Renal cortex interstitium (tissue), 11 donors: ENCODE measurements around the gene COX11. TPM values are rescaled to one million over a fixed set of nuclear protein-coding genes. Genes with fewer than 3 reads are reported as not detected.
A peak's percentile ranks its signal among the peaks of the same experiment; 100 is the strongest.

Experiments used
- DNase-seq, 11 donors: peaks; one replicate each; pipeline ENCODE4 v3.0.0-alpha.2; 2013; ENCODE audit warnings: low read depth in 9 of 11, low spot score in 4 of 11; ENCODE audit errors: extremely low read depth in 1 of 11
- polyA plus RNA-seq, 3 donors: library from polyadenylated mRNA; unstranded; fragments of 120-200 nt; gene quantifications; one replicate each; pipeline ENCODE4 v1.2.1, GENCODE V29; 2013; ENCODE audit not compliant: insufficient read length in 3 of 3

The COX11 gene
- polyA plus RNA-seq, 3 donors: 78.6 to 118 (median 92.0) TPM

DNA sequence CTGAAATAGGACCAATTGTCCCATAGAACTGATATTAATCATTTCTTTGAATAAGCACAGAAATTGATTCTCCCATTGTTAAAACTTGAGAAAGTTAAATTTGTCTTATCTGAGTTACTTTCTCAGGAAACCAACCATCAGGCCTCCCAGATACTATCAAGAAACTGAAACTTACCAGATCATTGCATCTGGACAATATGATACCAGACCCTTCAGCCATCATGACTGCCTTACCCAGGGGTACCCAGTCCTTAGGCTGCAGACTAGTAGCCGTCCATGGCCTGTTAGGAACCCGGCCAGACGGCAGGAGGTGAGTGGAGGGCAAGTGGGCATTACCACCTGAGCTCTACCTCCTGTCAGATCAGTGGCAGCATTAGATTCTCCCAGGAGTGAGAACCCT lies 7.9 kb upstream of the COX11 start:
- DNase-seq: no peak

DNA sequence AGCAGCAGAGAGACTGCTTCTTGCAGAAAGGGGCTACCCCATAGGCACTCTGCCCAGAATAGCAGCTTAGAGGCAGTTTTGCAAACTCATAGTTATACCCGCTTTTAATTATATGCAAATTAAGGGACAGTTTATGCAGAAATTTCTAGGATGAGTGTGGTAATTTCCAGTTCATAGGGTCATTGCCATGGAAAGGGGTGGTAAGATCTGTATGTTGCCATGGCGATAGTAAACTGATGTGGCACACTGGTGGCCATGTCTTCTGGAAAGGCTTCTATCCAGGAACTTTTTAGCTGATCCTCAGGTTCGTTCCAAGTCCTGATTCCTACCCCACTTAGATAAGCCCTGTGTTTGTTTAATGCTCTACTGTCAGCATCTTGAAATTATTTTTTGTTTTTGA lies 6.3 kb upstream of the COX11 start:
- DNase-seq: no peak

GRCh38 chr17:54972406-54973138 lies 4.1 kb upstream of the COX11 start:
- no peak for DNase-seq

DNA sequence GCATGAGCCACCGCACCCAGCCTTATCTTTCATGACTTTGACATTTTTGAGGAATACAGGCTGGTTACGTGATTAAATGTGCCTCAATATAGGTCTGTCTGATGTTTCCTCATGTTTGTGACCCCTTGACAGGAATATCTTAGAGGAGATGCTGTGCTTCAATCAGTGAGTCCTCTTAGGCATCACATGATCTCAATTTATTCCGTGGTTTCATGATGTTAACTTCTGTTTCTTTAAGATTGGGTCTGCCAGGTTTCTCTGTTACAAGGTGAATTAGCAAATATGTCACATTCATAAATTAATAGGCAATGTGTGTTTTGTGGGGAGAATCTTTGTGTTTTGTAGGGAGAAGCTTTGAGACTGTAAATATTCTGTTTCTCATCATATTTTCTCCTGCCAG lies 3.4 kb upstream of the COX11 start:
- no peak for DNase-seq

- no peak for DNase-seq
Measured at GRCh38 chr17:54971147-54971546, 2.7 kb upstream of the COX11 start.

- no peak for DNase-seq
Measured at GRCh38 chr17:54969658-54970572, 1.5 kb upstream of the COX11 start.

- peak in 5 of 11 donors; percentile 4 to 26 (median 19) for DNase-seq
Measured at GRCh38 chr17:54968988-54969332, 506 bp upstream of the COX11 start.

DNA sequence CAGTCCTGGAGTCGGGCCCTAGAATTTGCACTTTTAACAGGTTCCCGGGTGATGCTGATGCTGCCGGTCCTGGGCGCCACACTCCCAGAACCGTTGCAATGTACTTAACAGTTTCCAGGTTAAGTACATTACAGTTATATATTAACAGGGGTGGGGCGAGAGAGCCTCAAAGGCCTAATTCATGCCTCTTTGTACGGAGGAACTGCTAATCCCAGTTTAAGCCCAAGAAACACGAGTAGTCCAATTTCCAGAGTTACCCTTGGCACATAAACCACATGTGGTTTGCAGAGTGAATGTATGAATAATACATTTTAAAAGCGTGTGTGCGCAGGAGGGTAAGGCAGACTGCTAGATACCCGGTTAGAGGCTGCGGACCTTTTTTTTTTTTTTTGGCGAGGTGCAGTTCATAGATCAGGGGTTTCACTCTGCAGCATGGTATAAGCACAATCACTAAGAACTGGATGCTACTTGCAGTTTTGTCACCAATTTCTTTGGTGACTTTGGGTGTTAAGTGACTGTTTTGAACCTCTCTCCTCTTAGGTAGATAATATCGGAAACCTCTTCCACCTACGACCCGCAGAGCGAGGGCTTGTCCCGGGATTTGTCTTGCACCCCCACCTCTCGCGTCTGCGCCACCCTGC lies 713 bp downstream of the COX11 start:
- DNase-seq: peak in 10 of 11 donors; percentile 4 to 44 (median 31)

- no peak for DNase-seq
Measured at GRCh38 chr17:54956791-54957190, 11.7 kb downstream of the COX11 start.

DNA sequence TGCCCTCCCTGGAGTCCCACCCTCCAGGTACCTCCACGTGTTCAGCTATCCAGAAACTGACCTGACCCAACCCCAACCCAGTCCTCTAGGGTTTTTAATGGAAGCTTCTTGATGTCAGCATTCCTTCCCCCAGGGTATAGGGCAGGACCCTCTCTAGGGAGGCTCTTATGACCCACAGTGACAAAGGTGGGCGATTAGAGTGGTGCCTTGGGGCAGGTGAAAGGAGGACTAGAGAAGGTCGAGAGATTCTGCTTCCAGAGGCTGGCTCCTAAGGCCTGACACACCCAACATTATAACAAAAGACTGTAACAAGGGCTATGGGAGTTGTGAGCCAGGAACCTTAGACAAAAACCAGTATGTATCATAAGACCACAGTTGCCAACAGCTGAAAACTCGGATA lies 17.2 kb downstream of the COX11 start:
- no peak for DNase-seq

DNA sequence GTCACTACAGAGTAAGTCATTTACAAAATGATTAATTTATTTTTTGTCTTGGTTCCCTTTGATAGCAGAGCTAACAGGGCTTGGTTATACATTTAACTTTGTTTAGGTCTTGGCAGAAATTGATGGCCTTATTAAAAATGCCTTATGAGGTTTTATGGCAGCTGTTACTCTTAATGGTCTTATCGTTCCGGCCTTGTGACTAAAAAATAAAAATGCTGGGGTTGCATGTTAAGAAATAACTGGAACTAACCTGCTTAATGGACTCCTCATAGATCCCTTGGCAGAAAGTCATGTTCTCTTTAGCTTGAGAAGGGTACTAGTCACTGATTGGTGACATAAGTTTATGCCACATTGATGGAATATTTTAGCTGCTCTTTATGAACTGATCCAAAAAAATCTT lies 18.3 kb downstream of the COX11 start:
- DNase-seq: no peak

GRCh38 chr17:54948380-54948779 lies 20.1 kb downstream of the COX11 start:
- no peak for DNase-seq

GRCh38 chr17:54947396-54947795 lies 21.1 kb downstream of the COX11 start:
- no peak for DNase-seq

DNA sequence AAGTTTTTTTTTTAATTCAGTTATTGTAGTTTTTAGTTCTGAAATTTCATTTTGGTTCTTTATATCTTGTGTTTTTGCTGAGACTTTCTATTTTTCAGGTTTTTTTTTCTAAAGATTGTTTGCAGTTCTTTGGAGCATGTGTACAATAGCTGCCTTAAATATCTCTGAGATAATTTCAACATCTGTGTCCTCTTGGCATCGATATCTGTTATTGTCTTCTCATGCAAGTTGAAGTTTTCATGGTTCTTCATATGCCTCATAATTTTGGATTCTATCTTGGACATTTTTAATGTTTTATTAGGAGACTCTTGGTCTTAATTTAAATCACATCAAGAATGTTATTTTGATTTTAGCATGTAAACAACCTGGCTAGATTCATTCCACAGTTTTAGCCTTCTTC lies 22.8 kb downstream of the COX11 start:
- no peak for DNase-seq

DNA sequence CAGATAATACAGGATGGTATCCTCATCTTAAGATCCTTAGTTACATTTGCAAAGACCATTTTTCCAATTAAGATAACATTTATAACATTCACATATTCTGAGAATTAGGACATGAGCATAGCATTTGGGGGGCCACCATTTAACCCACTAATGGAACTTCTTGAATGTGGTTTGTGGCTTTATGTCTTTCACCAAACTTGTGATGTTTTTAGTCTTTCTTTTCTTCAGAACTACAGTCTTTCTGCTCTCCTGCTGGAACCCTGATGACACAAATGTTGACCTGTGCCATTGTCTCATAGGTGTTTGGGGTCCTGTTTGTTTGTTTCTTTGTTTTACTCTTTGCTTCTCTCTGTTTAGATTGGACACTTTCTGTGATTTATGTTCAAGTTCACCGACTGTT lies 23.2 kb downstream of the COX11 start:
- no peak for DNase-seq

DNA sequence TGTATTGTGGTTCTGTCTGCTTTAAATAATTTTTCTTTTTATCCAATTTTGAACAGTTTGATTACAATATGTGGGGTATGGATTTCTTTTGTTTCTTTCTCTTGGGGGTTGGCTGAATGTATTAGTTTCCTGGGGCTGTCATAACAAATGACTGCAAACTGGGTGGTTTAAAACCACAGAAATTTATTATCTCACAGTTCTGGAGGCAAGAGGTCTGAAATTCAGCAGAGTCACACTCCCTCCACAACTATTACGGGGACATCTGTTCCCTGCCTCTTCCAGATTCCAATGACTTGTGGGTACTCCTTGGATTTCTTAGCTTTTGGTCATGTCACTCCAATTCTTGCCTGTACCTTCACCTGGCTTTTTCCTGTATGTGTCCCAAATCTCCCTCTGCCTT lies 23.7 kb downstream of the COX11 start:
- no peak for DNase-seq

DNA sequence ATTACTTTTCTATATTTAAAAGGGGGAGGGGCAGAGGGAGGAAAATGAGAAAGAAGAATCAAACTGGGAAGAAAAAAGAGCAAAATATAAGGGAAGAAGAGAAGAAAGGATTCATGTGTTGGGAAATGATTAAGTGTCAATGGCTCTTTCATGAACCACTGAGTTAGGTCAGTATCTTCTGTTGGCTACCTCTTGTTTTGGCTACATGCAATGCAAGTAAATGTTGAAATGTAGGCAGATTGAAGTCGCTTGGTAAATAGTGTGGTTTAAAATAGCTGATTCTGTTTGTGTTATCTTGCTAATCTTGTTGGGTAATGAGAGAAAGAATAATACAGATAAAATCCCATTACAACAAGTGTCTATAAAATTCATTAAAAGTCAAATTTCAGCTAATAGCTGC lies 27.2 kb downstream of the COX11 start:
- no peak for DNase-seq

DNA sequence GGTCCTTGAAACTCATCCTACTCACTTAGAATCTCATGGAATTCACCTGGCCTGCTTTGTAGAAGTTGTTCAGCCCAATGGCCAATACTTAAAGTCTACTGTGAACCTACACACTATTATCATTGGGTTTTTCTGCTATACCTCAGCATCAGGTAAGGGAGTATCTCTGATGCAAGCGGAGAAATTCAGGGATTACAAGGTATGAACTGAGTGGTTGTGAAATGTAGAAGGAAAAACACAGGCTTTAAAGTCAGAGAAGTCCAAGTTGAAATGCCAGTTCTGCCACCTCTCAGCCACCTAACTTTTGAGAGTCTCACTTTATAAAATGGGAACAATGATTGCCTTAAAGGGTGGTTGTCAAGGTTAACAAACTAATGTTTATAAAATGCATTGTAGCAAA lies 31.0 kb downstream of the COX11 start:
- DNase-seq: no peak

DNA sequence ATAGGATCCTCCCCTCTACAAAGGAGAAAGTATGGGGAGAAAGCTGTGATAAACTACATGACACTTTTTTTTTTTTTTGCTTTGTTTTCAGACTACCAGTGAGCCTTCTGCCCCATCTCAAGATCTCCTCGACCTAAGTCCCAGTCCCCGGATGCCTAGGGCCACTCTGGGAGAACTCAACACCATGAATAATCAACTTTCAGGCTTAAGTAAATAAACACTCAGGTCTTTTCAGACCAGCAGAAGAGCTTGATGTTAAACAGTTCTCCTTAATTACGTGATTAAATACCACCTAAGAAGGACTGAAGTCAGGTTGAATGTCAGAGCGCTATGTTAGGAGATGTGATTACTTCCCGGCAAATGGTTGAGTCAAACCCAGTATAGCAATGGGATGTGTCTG lies 31.4 kb downstream of the COX11 start:
- no peak for DNase-seq

- DNase-seq: no peak
Measured at GRCh38 chr17:54935471-54935870, 33.0 kb downstream of the COX11 start.
